ENCODE measurements around the gene WDFY3. TPM values are rescaled to one million over a fixed set of nuclear protein-coding genes. Genes with fewer than 3 reads are reported as not detected.
A peak's percentile ranks its signal among the peaks of the same experiment; 100 is the strongest.

The WDFY3 gene
- total RNA-seq, 2 experiments from 2014 or later: 0.62 to 0.89 TPM

- Mint-ChIP-seq H3K27me3 (peaks cover 39% of the 10 kb centered on the region), H3K9me3 (no peaks in the 10 kb centered on the region), H3K4me3 (peak overlapping the region; percentile 51), H3K36me3 (ENCODE audit: low read depth) (no peaks in the 10 kb centered on the region), H3K4me1 (peaks cover 14% of the 10 kb centered on the region), H3K27ac (no peak overlapping the region)
- POLR2A ChIA-PET: no interaction called here
- CTCF ChIA-PET: no interaction called here
- no peak for DNase-seq
Measured at GRCh38 chr4:84965553-84966381, 723 bp downstream of the WDFY3 start.

- H3K27me3 Mint-ChIP-seq: peaks cover 40% of the 10 kb centered on the region
- H3K4me3 Mint-ChIP-seq: peak overlapping the region; percentile 51
- ChIA-PET CTCF (no interaction called here), POLR2A (no interaction called here)
- H3K27ac Mint-ChIP-seq: no peak overlapping the region
- H3K4me1 Mint-ChIP-seq: peaks cover 14% of the 10 kb centered on the region
- H3K36me3 Mint-ChIP-seq (ENCODE audit: low read depth): no peaks in the 10 kb centered on the region
- no peaks in the 10 kb centered on the region for H3K9me3 Mint-ChIP-seq
- DNase-seq: no peak
Measured at GRCh38 chr4:84964995-84965552, 1.4 kb downstream of the WDFY3 start.

GRCh38 chr4:84962102-84962501, 4.4 kb downstream of the WDFY3 start:
- ChIA-PET CTCF (no interaction called here), POLR2A (no interaction called here)
- peaks cover 22% of the 10 kb centered on the region for H3K27me3 Mint-ChIP-seq
- DNase-seq: no peak
- H3K36me3 Mint-ChIP-seq (ENCODE audit: low read depth): no peaks in the 10 kb centered on the region
- H3K4me1 Mint-ChIP-seq: peaks cover 10% of the 10 kb centered on the region
- no peaks in the 10 kb centered on the region for H3K9me3 Mint-ChIP-seq
- no peak overlapping the region for H3K27ac Mint-ChIP-seq
- H3K4me3 Mint-ChIP-seq: no peak overlapping the region

GRCh38 chr4:84958434-84958833, 8.1 kb downstream of the WDFY3 start:
- no peak for DNase-seq
- peaks cover 2% of the 10 kb centered on the region for H3K27me3 Mint-ChIP-seq
- H3K4me3 Mint-ChIP-seq: no peak overlapping the region
- H3K9me3 Mint-ChIP-seq: no peaks in the 10 kb centered on the region
- no peaks in the 10 kb centered on the region for H3K36me3 Mint-ChIP-seq (ENCODE audit: low read depth)
- ChIA-PET CTCF (no interaction called here), POLR2A (no interaction called here)
- no peak overlapping the region for H3K27ac Mint-ChIP-seq
- no peaks in the 10 kb centered on the region for H3K4me1 Mint-ChIP-seq

- Mint-ChIP-seq H3K36me3 (ENCODE audit: low read depth) (no peaks in the 10 kb centered on the region), H3K27me3 (peaks cover 2% of the 10 kb centered on the region), H3K9me3 (no peaks in the 10 kb centered on the region), H3K4me1 (no peaks in the 10 kb centered on the region), H3K4me3 (no peak overlapping the region), H3K27ac (no peak overlapping the region)
- no peak for DNase-seq
- CTCF ChIA-PET: no interaction called here
- POLR2A ChIA-PET: no interaction called here
Measured at GRCh38 chr4:84957514-84958420, 8.7 kb downstream of the WDFY3 start.

GRCh38 chr4:84956014-84956413, 10.5 kb downstream of the WDFY3 start:
- Mint-ChIP-seq H3K36me3 (ENCODE audit: low read depth) (no peaks in the 10 kb centered on the region), H3K4me1 (no peaks in the 10 kb centered on the region), H3K9me3 (no peaks in the 10 kb centered on the region), H3K27ac (no peak overlapping the region), H3K27me3 (peaks cover 2% of the 10 kb centered on the region), H3K4me3 (no peak overlapping the region)
- CTCF ChIA-PET: no interaction called here
- POLR2A ChIA-PET: no interaction called here
- DNase-seq: no peak

- H3K36me3 Mint-ChIP-seq (ENCODE audit: low read depth): no peaks in the 10 kb centered on the region
- CTCF ChIA-PET: no interaction called here
- POLR2A ChIA-PET: no interaction called here
Measured at GRCh38 chr4:84954982-84955567, 11.4 kb downstream of the WDFY3 start.

GRCh38 chr4:84952776-84953175, 13.7 kb downstream of the WDFY3 start:
- ChIA-PET POLR2A (no interaction called here), CTCF (no interaction called here)
- Mint-ChIP-seq H3K36me3 (ENCODE audit: low read depth) (no peaks in the 10 kb centered on the region), H3K27me3 (no peaks in the 10 kb centered on the region), H3K4me1 (no peaks in the 10 kb centered on the region), H3K4me3 (no peak overlapping the region), H3K27ac (no peak overlapping the region), H3K9me3 (no peaks in the 10 kb centered on the region)
- no peak for DNase-seq

More at GRCh38 chr4:84954982-84955567, 11.4 kb downstream of the WDFY3 start:
- no peaks in the 10 kb centered on the region for H3K27me3 Mint-ChIP-seq
- H3K27ac Mint-ChIP-seq: no peak overlapping the region
- no peak for DNase-seq
- no peak overlapping the region for H3K4me3 Mint-ChIP-seq
- no peaks in the 10 kb centered on the region for H3K9me3 Mint-ChIP-seq
- no peaks in the 10 kb centered on the region for H3K4me1 Mint-ChIP-seq

GRCh38 chr4:84952004-84952403, 14.5 kb downstream of the WDFY3 start:
- ChIA-PET POLR2A (no interaction called here), CTCF (no interaction called here)
- Mint-ChIP-seq H3K27me3 (no peaks in the 10 kb centered on the region), H3K4me3 (no peak overlapping the region), H3K27ac (no peak overlapping the region), H3K36me3 (ENCODE audit: low read depth) (no peaks in the 10 kb centered on the region), H3K9me3 (no peaks in the 10 kb centered on the region), H3K4me1 (no peaks in the 10 kb centered on the region)
- no peak for DNase-seq

- H3K9me3 Mint-ChIP-seq: no peaks in the 10 kb centered on the region
- H3K4me1 Mint-ChIP-seq: no peaks in the 10 kb centered on the region
- ChIA-PET POLR2A (no interaction called here), CTCF (interaction anchor here (0.7 to 1.0 kb wide), 2 partner anchors 9 to 743 kb away, joined by 3 to 4 read pairs; no protein-coding TSS in a partner anchor)
- H3K27ac Mint-ChIP-seq: no peak overlapping the region
- H3K27me3 Mint-ChIP-seq: no peaks in the 10 kb centered on the region
- H3K36me3 Mint-ChIP-seq (ENCODE audit: low read depth): no peaks in the 10 kb centered on the region
- DNase-seq: no peak
- no peak overlapping the region for H3K4me3 Mint-ChIP-seq
Measured at GRCh38 chr4:84948056-84948455, 18.4 kb downstream of the WDFY3 start.

- Mint-ChIP-seq H3K27me3 (no peaks in the 10 kb centered on the region), H3K9me3 (peaks cover 2% of the 10 kb centered on the region), H3K4me3 (no peak overlapping the region), H3K4me1 (no peaks in the 10 kb centered on the region), H3K27ac (no peak overlapping the region), H3K36me3 (ENCODE audit: low read depth) (no peaks in the 10 kb centered on the region)
- ChIA-PET POLR2A (no interaction called here), CTCF (no interaction called here)
- no peak for DNase-seq
Measured at GRCh38 chr4:84944947-84945346, 21.5 kb downstream of the WDFY3 start.

GRCh38 chr4:84940960-84941359, 25.5 kb downstream of the WDFY3 start:
- H3K4me3 Mint-ChIP-seq: no peak overlapping the region
- DNase-seq: no peak
- H3K27ac Mint-ChIP-seq: no peak overlapping the region
- POLR2A ChIA-PET: no interaction called here
- CTCF ChIA-PET: no interaction called here
- H3K4me1 Mint-ChIP-seq: no peaks in the 10 kb centered on the region
- H3K27me3 Mint-ChIP-seq: no peaks in the 10 kb centered on the region
- no peaks in the 10 kb centered on the region for H3K36me3 Mint-ChIP-seq (ENCODE audit: low read depth)
- H3K9me3 Mint-ChIP-seq: peaks cover 5% of the 10 kb centered on the region

- Mint-ChIP-seq H3K9me3 (peaks cover 5% of the 10 kb centered on the region), H3K36me3 (ENCODE audit: low read depth) (no peaks in the 10 kb centered on the region), H3K27ac (no peak overlapping the region), H3K4me3 (no peak overlapping the region), H3K27me3 (no peaks in the 10 kb centered on the region), H3K4me1 (no peaks in the 10 kb centered on the region)
- DNase-seq: no peak
- ChIA-PET CTCF (interaction anchor here (0.8 kb wide), 1 partner anchor 9 kb away, joined by 4 read pairs; no protein-coding TSS in a partner anchor), POLR2A (no interaction called here)
Measured at GRCh38 chr4:84939113-84939512, 27.4 kb downstream of the WDFY3 start.
